ENCODE results near the gene HDDC3. TPM values are rescaled to one million over a fixed set of nuclear protein-coding genes. Genes with fewer than 3 reads are reported as not detected.

The HDDC3 gene
- total and polyA plus RNA-seq, 9 of the 15 experiments (the other 6 are each of a cell fraction or from before 2014, with no cell fraction given) = 14.9 to 55.8 (median 36.9) TPM

DNA sequence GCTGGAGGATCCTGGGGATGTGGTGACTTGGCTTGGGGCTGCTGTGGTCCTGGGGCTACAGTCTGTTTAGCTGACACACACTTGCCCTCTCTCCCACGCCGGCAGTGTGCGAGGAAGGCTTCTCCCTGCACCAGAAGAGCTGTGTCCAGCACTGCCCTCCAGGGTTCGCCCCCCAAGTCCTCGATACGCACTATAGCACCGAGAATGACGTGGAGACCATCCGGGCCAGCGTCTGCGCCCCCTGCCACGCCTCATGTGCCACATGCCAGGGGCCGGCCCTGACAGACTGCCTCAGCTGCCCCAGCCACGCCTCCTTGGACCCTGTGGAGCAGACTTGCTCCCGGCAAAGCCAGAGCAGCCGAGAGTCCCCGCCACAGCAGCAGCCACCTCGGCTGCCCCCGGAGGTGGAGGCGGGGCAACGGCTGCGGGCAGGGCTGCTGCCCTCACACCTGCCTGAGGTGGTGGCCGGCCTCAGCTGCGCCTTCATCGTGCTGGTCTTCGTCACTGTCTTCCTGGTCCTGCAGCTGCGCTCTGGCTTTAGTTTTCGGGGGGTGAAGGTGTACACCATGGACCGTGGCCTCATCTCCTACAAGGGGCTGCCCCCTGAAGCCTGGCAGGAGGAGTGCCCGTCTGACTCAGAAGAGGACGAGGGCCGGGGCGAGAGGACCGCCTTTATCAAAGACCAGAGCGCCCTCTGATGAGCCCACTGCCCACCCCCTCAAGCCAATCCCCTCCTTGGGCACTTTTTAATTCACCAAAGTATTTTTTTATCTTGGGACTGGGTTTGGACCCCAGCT is 51.0 kb downstream of the HDDC3 start (continued):
- 0 out of 4 replicates have a peak, but pooled peaks of 1 of the 2 experiments have one; percentile 8 for TF ChIP-seq FOXA3 (CRISPR knock-in tag; conservative IDR thresholded peaks at IDR 0.05 in 1 of 2, IDR thresholded peaks at IDR 0.05 in 1 of 2)
- no peak for TF ChIP-seq GATAD2B (IDR thresholded peaks at IDR 0.05; ENCODE audit: borderline replicate concordance)
- TF ChIP-seq TAF9B (IDR thresholded peaks at IDR 0.05; ENCODE audit: partially characterized antibody) = no peak
- TF ChIP-seq ZNF263 (CRISPR knock-in tag; IDR thresholded peaks at IDR 0.05; ENCODE audit: borderline replicate concordance) = peak; percentile 45; the same call in 1 of the 2 replicates
- TF ChIP-seq, protein P1, sequence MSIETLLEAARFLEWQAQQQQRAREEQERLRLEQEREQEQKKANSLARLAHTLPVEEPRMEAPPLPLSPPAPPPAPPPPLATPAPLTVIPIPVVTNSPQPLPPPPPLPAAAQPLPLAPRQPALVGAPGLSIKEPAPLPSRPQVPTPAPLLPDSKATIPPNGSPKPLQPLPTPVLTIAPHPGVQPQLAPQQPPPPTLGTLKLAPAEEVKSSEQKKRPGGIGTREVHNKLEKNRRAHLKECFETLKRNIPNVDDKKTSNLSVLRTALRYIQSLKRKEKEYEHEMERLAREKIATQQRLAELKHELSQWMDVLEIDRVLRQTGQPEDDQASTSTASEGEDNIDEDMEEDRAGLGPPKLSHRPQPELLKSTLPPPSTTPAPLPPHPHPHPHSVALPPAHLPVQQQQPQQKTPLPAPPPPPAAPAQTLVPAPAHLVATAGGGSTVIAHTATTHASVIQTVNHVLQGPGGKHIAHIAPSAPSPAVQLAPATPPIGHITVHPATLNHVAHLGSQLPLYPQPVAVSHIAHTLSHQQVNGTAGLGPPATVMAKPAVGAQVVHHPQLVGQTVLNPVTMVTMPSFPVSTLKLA (conservative IDR thresholded peaks at IDR 0.05) = no peak
- TF ChIP-seq NR3C1 (CRISPR knock-in tag; IDR thresholded peaks at IDR 0.05) = no peak
- no peak for TF ChIP-seq ZNF584 (CRISPR knock-in tag; IDR thresholded peaks at IDR 0.05; ENCODE audit: low read depth)
- peak; percentile 39 for TF ChIP-seq RBM22 (IDR thresholded peaks at IDR 0.05; ENCODE audit: low read depth, low read length, poor library complexity, severe bottlenecking)
- TF ChIP-seq, protein P2, sequence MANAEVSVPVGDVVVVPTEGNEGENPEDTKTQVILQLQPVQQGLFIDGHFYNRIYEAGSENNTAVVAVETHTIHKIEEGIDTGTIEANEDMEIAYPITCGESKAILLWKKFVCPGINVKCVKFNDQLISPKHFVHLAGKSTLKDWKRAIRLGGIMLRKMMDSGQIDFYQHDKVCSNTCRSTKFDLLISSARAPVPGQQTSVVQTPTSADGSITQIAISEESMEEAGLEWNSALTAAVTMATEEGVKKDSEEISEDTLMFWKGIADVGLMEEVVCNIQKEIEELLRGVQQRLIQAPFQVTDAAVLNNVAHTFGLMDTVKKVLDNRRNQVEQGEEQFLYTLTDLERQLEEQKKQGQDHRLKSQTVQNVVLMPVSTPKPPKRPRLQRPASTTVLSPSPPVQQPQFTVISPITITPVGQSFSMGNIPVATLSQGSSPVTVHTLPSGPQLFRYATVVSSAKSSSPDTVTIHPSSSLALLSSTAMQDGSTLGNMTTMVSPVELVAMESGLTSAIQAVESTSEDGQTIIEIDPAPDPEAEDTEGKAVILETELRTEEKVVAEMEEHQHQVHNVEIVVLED (CRISPR knock-in tag; IDR thresholded peaks at IDR 0.05) = no peak
- no peak for TF ChIP-seq ESRRB (CRISPR knock-in tag; IDR thresholded peaks at IDR 0.05; ENCODE audit: borderline replicate concordance)
- no peak for TF ChIP-seq ETV6 (IDR thresholded peaks at IDR 0.05; ENCODE audit: borderline replicate concordance in 1 of 2, low read depth in 2 of 2, low read length in 1 of 2)
- TF ChIP-seq ETV6 (CRISPR knock-in tag; IDR thresholded peaks at IDR 0.05; ENCODE audit: borderline replicate concordance) = no peak
